Neural cell (in vitro differentiated cells): ENCODE results near the gene UMODL1. TPM values are rescaled to one million over a fixed set of nuclear protein-coding genes. Genes with fewer than 3 reads are reported as not detected.

Source experiments
- H2AFZ ChIP-seq: fragments of 200-600, 300-800 bp; sonication (generic), shearing (Covaris generic); 2 replicates; pipeline ENCODE4 v1.6.0; 2014; ENCODE audit warnings: low read depth, mild to moderate bottlenecking, antibody characterized with exemption, low read length, moderate library complexity
- H3F3A ChIP-seq: fragments of 200-600 bp; shearing (Covaris generic); 2 replicates; pipeline ENCODE4 v1.6.1; 2016; ENCODE audit warnings: mild to moderate bottlenecking, moderate library complexity, mixed read lengths, antibody characterized with exemption, low read length; ENCODE audit not compliant: insufficient read depth, poor library complexity, severe bottlenecking
- H3K27ac ChIP-seq: fragments of 200-600, 300-800 bp; sonication (generic), shearing (Covaris generic); 2 replicates; pipeline ENCODE4 v1.5.1; 2014; ENCODE audit warnings: mild to moderate bottlenecking, low read length, moderate library complexity
- H3K27me3 ChIP-seq: fragments of 300-800, 200-600 bp; sonication (generic), shearing (Covaris generic); 2 replicates; pipeline ENCODE4 v1.6.0; 2014; ENCODE audit warnings: mild to moderate bottlenecking, low read depth, low read length, moderate library complexity; ENCODE audit not compliant: insufficient read depth
- H3K36me3 ChIP-seq: fragments of 300-800, 200-600 bp; sonication (generic), shearing (Covaris generic); 2 replicates; pipeline ENCODE4 v1.5.1; 2014; ENCODE audit warnings: mild to moderate bottlenecking, antibody characterized with exemption, low read length, moderate library complexity; ENCODE audit not compliant: insufficient read depth
- H3K4me2 ChIP-seq: fragments of 300-800, 200-600 bp; sonication (generic), shearing (Covaris generic); 2 replicates; pipeline ENCODE4 v1.6.0; 2014; ENCODE audit warnings: mild to moderate bottlenecking, low read length
- H3K4me3 ChIP-seq: fragments of 300-800, 200-600 bp; sonication (generic), shearing (Covaris generic); 2 replicates; pipeline ENCODE4 v1.5.1; 2014; ENCODE audit warnings: mild to moderate bottlenecking, low read length, moderate library complexity
- H3K79me2 ChIP-seq: fragments of 200-600 bp; shearing (Covaris generic); replicated peaks from 2 replicates; pipeline ENCODE4 v1.6.0; 2014; ENCODE audit warnings: mild to moderate bottlenecking, low read length, moderate library complexity; ENCODE audit not compliant: insufficient read depth
- H3K9ac ChIP-seq: fragments of 300-800, 200-600 bp; sonication (generic), shearing (Covaris generic); 2 replicates; pipeline ENCODE4 v1.6.1; 2016; ENCODE audit warnings: mild to moderate bottlenecking, low read length, mixed read lengths
- H3K9me2 ChIP-seq: fragments of 200-600 bp; shearing (Covaris generic); 2 replicates; pipeline ENCODE4 v1.6.1; 2016; ENCODE audit warnings: mild to moderate bottlenecking, low read length, mixed read lengths; ENCODE audit not compliant: insufficient read depth
- H3K9me3 ChIP-seq: fragments of 200-600, 300-800 bp; sonication (generic), shearing (Covaris generic); 2 replicates; pipeline ENCODE4 v1.6.1; 2016; ENCODE audit warnings: mild to moderate bottlenecking, mixed run types, low read length, moderate library complexity, mixed read lengths
- H4K20me1 ChIP-seq: fragments of 200-600 bp; shearing (Covaris generic); 2 replicates; pipeline ENCODE4 v1.6.1; 2016; ENCODE audit warnings: mild to moderate bottlenecking, mixed run types; ENCODE audit not compliant: insufficient read depth
- EZH2 ChIP-seq: fragments of 200-600, 300-800 bp; shearing (Covaris generic), sonication (generic); IDR thresholded peaks from 2 replicates; pipeline ENCODE4 v1.6.1; 2014; ENCODE audit warnings: antibody characterized with exemption, low read length, borderline replicate concordance, mild to moderate bottlenecking; ENCODE audit not compliant: insufficient read depth, poor library complexity, severe bottlenecking
- MXI1 ChIP-seq: fragments of 450-650 bp; conservative IDR thresholded peaks from 2 replicates; pipeline ENCODE4 v1.6.1; 2014; ENCODE audit warnings: antibody characterized with exemption, mild to moderate bottlenecking; ENCODE audit not compliant: poor library complexity, severe bottlenecking
- SMC3 ChIP-seq: fragments of 450-650 bp; conservative IDR thresholded peaks from 2 replicates; pipeline ENCODE4 v1.6.1; 2014; ENCODE audit warnings: antibody characterized with exemption, mild to moderate bottlenecking, moderate library complexity; ENCODE audit not compliant: poor library complexity
- polyA plus RNA-seq: library from polyadenylated mRNA; depleted of rRNA; stranded (reverse); fragments of >200 nt; gene quantifications from 2 replicates; pipeline ENCODE4 v1.2.3, GENCODE V29; 2014
- TF ChIP-seq, protein P1 (sequence below): IDR thresholded peaks from 2 replicates; pipeline ENCODE4 v1.6.1; 2012; ENCODE audit warnings: borderline replicate concordance
- TF ChIP-seq, protein P2 (sequence below): fragments of 450-650 bp; IDR thresholded peaks from 2 replicates; pipeline ENCODE4 v1.5.1; 2014; ENCODE audit warnings: antibody characterized with exemption, mild to moderate bottlenecking, moderate library complexity; ENCODE audit not compliant: poor library complexity, severe bottlenecking

UMODL1 gene
- polyA plus RNA-seq, 1 donor from 2014 or later = 0.11 TPM

DNA sequence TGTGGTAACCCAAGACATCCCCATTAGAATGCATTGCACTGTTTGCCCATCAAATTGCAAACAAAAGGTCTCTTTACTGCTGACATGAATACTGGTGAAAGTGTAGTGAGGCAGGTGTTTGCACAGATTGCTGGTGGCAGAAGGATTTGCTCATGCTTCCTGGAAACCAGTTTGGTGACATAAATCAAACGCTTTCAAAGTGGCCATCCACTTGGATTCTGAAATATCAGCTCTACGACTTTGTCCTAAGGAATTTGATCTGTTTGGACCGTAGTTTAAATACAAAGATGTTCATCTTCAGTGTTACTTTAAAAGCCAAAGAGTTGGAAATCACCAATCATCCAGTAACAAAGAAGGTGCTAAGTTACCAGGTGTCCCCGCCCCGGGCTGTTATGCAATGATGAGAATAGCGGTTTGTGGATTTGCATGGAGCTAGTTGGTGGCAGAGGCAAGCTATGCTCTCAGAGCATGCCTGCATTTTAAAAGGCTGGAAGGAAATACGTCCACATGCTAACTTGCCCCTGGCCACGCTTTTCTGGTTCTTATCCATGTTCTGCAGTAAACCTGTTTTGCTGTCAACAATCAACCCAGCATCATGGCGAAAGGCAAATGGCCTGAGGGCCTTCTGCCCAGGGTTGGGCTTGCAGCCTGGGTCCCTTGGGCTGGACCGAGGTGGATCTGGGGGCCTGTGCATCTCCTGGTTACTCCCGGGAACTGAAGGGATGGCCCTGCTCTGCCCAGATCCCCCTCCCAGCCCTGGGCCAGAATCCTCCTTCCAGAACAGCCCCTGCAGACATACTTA lies 49.2 kb downstream of the UMODL1 start:
- no peaks in the 10 kb centered on the region for H3K36me3 ChIP-seq

DNA sequence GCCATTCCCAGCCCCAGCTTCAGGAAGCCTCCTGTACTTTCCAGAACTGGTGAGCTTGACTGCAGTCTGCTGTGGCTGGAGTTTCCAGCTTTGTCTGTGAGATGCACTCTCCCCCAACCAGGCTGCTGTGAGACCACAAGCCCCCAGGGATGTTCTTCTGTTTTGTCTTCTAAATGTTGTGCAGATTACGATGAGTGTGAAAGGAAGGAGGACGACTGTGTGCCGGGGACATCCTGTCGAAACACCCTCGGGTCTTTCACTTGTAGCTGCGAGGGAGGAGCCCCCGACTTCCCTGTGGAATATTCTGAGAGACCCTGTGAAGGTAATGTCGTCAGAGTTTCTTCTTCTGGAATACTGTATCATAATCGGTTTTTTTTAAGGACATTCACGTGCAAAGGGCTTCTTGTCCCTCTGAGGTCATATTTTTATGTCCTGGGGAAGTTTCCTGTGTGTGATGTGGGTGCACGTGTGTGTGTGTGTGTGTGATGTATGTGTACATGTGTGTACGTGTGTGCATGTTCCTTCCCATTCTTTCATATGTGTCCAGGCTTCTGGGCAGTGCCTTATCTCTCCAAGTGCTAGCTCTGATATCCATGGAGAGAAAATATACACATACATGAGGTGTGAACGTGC lies 49.9 kb downstream of the UMODL1 start:
- TF ChIP-seq, protein P1, sequence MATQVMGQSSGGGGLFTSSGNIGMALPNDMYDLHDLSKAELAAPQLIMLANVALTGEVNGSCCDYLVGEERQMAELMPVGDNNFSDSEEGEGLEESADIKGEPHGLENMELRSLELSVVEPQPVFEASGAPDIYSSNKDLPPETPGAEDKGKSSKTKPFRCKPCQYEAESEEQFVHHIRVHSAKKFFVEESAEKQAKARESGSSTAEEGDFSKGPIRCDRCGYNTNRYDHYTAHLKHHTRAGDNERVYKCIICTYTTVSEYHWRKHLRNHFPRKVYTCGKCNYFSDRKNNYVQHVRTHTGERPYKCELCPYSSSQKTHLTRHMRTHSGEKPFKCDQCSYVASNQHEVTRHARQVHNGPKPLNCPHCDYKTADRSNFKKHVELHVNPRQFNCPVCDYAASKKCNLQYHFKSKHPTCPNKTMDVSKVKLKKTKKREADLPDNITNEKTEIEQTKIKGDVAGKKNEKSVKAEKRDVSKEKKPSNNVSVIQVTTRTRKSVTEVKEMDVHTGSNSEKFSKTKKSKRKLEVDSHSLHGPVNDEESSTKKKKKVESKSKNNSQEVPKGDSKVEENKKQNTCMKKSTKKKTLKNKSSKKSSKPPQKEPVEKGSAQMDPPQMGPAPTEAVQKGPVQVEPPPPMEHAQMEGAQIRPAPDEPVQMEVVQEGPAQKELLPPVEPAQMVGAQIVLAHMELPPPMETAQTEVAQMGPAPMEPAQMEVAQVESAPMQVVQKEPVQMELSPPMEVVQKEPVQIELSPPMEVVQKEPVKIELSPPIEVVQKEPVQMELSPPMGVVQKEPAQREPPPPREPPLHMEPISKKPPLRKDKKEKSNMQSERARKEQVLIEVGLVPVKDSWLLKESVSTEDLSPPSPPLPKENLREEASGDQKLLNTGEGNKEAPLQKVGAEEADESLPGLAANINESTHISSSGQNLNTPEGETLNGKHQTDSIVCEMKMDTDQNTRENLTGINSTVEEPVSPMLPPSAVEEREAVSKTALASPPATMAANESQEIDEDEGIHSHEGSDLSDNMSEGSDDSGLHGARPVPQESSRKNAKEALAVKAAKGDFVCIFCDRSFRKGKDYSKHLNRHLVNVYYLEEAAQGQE = no peak
- TF ChIP-seq, protein P2, sequence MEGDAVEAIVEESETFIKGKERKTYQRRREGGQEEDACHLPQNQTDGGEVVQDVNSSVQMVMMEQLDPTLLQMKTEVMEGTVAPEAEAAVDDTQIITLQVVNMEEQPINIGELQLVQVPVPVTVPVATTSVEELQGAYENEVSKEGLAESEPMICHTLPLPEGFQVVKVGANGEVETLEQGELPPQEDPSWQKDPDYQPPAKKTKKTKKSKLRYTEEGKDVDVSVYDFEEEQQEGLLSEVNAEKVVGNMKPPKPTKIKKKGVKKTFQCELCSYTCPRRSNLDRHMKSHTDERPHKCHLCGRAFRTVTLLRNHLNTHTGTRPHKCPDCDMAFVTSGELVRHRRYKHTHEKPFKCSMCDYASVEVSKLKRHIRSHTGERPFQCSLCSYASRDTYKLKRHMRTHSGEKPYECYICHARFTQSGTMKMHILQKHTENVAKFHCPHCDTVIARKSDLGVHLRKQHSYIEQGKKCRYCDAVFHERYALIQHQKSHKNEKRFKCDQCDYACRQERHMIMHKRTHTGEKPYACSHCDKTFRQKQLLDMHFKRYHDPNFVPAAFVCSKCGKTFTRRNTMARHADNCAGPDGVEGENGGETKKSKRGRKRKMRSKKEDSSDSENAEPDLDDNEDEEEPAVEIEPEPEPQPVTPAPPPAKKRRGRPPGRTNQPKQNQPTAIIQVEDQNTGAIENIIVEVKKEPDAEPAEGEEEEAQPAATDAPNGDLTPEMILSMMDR = no peak
- TF ChIP-seq SMC3 (no peak), EZH2 (no peak)
- Histone ChIP-seq H2AFZ (no peak overlapping the region), H3K9ac (no peak overlapping the region), H3K27ac (no peak overlapping the region), H3K4me3 (no peak overlapping the region), H3K9me3 (no peaks in the 10 kb centered on the region), H3K36me3 (no peaks in the 10 kb centered on the region), H3K27me3 (no peaks in the 10 kb centered on the region), H3K79me2 (no peaks in the 10 kb centered on the region), H3F3A (no peaks in the 10 kb centered on the region), H3K9me2 (no peaks in the 10 kb centered on the region), H4K20me1 (no peaks in the 10 kb centered on the region), H3K4me2 (no peak overlapping the region)

More for the DNA sequence above, 49.2 kb downstream of the UMODL1 start:
- no peaks in the 10 kb centered on the region for H4K20me1 ChIP-seq
- H3K9me2 ChIP-seq = no peaks in the 10 kb centered on the region
- no peaks in the 10 kb centered on the region for H3F3A ChIP-seq
- H2AFZ ChIP-seq = no peak overlapping the region
- no peaks in the 10 kb centered on the region for H3K79me2 ChIP-seq
- no peaks in the 10 kb centered on the region for H3K27me3 ChIP-seq
- H3K9me3 ChIP-seq = no peaks in the 10 kb centered on the region
- no peak overlapping the region for H3K27ac ChIP-seq
- H3K4me3 ChIP-seq = no peak overlapping the region
- H3K9ac ChIP-seq = no peak overlapping the region
- no peak overlapping the region for H3K4me2 ChIP-seq
- no peak for TF ChIP-seq MXI1
- TF ChIP-seq, protein P2 = no peak
- no peak for TF ChIP-seq SMC3
